ENCODE results near the gene TIMM13. TPM values are rescaled to one million over a fixed set of nuclear protein-coding genes. Genes with fewer than 3 reads are reported as not detected.

TIMM13 gene
- polyA plus RNA-seq, 1 of the 3 experiments (the other 2 are of a cell fraction): 76.9 TPM

GRCh38 chr19:2427429-2428320 is at the start of gene TIMM13 (continued):
- peak; percentile 26 for TF ChIP-seq PBX3 (IDR thresholded peaks at IDR 0.05)
- TF ChIP-seq YY1 (IDR thresholded peaks at IDR 0.05; ENCODE audit: low read depth): peak; percentile 65; the same call in 1 of the 2 replicates
- TF ChIP-seq GATA2 (CRISPR knock-in tag; IDR thresholded peaks at IDR 0.05): no peak
- no peak for TF ChIP-seq SMC3 (IDR thresholded peaks at IDR 0.05; ENCODE audit: low read depth, low read length)
- no peak for TF ChIP-seq CTCF (IDR thresholded peaks at IDR 0.05)
- TF ChIP-seq MXI1 (IDR thresholded peaks at IDR 0.05; ENCODE audit: low read depth, low read length): peak; percentile 7; the same call in 1 of the 2 replicates
- no peak; the same call in 1 of the 2 replicates for TF ChIP-seq RXRA (IDR thresholded peaks at IDR 0.05; ENCODE audit: borderline replicate concordance, low read depth)
- TF ChIP-seq USF2 (IDR thresholded peaks at IDR 0.05; ENCODE audit: borderline replicate concordance, low read depth, low read length): peak; percentile 91
- peak; percentile 98 for TF ChIP-seq USF1 (IDR thresholded peaks at IDR 0.05; ENCODE audit: borderline replicate concordance, low read depth)

DNA sequence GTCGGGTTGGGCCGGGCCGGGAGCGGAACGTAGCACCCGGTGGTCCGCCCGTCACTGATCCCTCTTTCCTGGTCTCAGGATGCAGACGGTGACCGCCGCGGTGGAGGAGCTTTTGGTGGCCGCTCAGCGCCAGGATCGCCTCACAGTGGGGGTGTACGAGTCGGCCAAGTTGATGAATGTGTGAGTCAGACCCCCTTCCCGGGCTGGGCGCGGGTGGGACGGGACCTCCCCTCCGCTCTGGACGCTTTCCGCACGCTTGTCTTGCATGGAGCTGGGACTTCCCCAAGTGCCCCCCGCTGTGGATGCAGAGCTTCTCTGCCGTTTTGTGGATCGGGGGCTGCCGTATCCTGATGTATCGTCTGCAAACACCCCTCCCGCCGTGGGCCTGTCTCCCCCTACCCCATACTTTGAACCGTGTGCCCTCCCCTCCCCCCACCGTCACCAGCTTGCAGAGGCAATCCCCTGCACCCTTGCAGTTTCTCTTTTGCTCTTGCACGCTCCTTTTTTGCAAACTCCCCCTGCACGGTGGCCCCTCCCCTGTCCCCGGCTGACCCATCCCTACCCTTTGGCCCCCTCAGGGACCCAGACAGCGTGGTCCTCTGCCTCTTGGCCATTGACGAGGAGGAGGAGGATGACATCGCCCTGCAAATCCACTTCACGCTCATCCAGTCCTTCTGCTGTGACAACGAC is 49.2 kb upstream of the TIMM13 start:
- ChIA-PET CTCF (interaction anchor here (0.7 to 21.1 kb wide), 14 partner anchors 12 to 161 kb away, joined by 3 to 309 read pairs (median 4); no protein-coding TSS in a partner anchor), POLR2A (interaction anchor here (0.6 to 2.3 kb wide), 12 partner anchors 8 to 139 kb away, joined by 3 to 15 read pairs (median 5); partner anchors contain the start of gene TIMM13)
- Histone ChIP-seq H3K4me1 (ENCODE audit: control insufficient read depth in 1 of 2, insufficient read depth in 2 of 2, low read depth in 1 of 2, low read length in 1 of 2) (peaks cover 6 to 27% of the 10 kb centered on the region in 2 experiments; a peak in 1 of 4 replicates), H4K20me1 (ENCODE audit: insufficient read depth) (peaks cover 31% of the 10 kb centered on the region), H3K36me3 (replicated peaks in 1 of 2; ENCODE audit: control insufficient read depth in 1 of 2, insufficient read depth in 2 of 2, low read length in 1 of 2) (peaks cover 0 to 5% of the 10 kb centered on the region in 2 experiments), H3F3A (replicated peaks; ENCODE audit: insufficient read depth) (peaks cover 47% of the 10 kb centered on the region), H3K4me3 (ENCODE audit: low read depth in 2 of 2, low read length in 1 of 2) (peak overlapping the region; percentile 67 to 100), H3K27me3 (ENCODE audit: insufficient read depth) (no peaks in the 10 kb centered on the region), H3K27ac (ENCODE audit: low read depth in 2 of 2, low read length in 1 of 2) (peak overlapping the region; percentile 44 to 88; a peak in 3 of 4 replicates), H3K9ac (peak overlapping the region; percentile 97), H2AFZ (ENCODE audit: low read depth) (no peak overlapping the region), H3K4me2 (peak overlapping the region; percentile 92), H3K9me3 (no peaks in the 10 kb centered on the region), H3K79me2 (ENCODE audit: insufficient read depth) (peaks cover 45% of the 10 kb centered on the region), H3K9me2 (no peaks in the 10 kb centered on the region)
- TF ChIP-seq MXI1 (IDR thresholded peaks at IDR 0.05; ENCODE audit: low read depth, low read length) (no peak), GABPA (IDR thresholded peaks at IDR 0.05; ENCODE audit: low read depth) (0 out of 2 replicates have a peak, but pooled peaks have one; percentile 0)
- DNase-seq: peak; percentile 66
- 0% methylated on average over 7 of the region's 42 CpGs for WGBS (ENCODE audit: low lambda C conversion rate)

Data from SK-N-SH (cell line).